ENCODE measurements around the gene ZC3H14. TPM values are rescaled to one million over a fixed set of nuclear protein-coding genes. Genes with fewer than 3 reads are reported as not detected.

The ZC3H14 gene, protein sequence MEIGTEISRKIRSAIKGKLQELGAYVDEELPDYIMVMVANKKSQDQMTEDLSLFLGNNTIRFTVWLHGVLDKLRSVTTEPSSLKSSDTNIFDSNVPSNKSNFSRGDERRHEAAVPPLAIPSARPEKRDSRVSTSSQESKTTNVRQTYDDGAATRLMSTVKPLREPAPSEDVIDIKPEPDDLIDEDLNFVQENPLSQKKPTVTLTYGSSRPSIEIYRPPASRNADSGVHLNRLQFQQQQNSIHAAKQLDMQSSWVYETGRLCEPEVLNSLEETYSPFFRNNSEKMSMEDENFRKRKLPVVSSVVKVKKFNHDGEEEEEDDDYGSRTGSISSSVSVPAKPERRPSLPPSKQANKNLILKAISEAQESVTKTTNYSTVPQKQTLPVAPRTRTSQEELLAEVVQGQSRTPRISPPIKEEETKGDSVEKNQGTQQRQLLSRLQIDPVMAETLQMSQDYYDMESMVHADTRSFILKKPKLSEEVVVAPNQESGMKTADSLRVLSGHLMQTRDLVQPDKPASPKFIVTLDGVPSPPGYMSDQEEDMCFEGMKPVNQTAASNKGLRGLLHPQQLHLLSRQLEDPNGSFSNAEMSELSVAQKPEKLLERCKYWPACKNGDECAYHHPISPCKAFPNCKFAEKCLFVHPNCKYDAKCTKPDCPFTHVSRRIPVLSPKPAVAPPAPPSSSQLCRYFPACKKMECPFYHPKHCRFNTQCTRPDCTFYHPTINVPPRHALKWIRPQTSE
- 83.1 and 85.5 TPM in 2 replicates for total RNA-seq

- TF ChIP-seq CTCF (IDR thresholded peaks at IDR 0.05; ENCODE audit: insufficient read depth, low read depth, low read length): no peak
- H3K4me3 ChIP-seq (ENCODE audit: low read depth, low read length): peak within 1 kb of the TSS; percentile 88
- peak; percentile 85 for DNase-seq (ENCODE audit: low read depth)
Observed at GRCh38 chr14:88562831-88563686, at the start of gene ZC3H14. ZC3H14 (plus strand) TSS chr14:88563037; CDS start chr14:88563134, 97 bp downstream.

DNA sequence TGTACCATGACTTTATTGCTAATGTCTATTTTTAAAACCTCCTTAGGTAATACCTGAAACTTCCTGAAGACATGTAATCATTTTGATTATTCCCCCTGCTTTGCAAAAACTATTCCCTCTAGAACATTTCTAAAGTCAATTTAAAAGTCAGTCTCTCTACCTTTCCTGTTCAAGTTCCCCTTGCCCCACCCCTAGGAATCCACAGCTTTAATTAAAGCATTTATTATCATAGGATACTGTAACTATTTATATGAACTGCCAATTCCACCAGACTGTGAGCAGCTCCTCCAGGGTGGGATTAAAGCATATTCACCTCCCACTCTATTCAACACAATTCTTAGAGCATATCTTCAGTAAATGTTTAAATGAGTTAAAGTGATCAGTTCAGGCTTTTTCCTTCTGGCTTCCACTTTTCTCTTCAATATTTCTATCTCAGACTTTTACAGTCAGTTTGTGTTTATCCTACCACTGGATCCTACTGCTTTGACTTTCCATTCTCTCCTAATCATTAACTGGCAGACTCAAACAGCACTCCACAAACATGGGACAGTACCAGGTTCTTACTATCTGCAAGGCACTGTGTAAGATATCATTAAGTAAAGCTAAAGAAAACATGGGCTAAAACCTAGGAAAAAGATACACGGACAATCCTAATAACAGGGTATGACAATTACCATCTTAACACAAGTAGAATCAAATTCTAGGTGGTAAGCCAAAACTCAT is 47.2 kb upstream of the ZC3H14 start:
- DNase-seq (ENCODE audit: low read depth): no peak
- no peak for TF ChIP-seq CTCF (IDR thresholded peaks at IDR 0.05; ENCODE audit: insufficient read depth, low read depth, low read length)
- no peak overlapping the region for H3K4me3 ChIP-seq (ENCODE audit: low read depth, low read length)

- DNase-seq (ENCODE audit: low read depth): peak; percentile 11
- no peak for TF ChIP-seq CTCF (IDR thresholded peaks at IDR 0.05; ENCODE audit: insufficient read depth, low read depth, low read length)
- H3K4me3 ChIP-seq (ENCODE audit: low read depth, low read length): peak overlapping the region; percentile 6
Observed at GRCh38 chr14:88516861-88517357, 45.9 kb upstream of the ZC3H14 start.

DNA sequence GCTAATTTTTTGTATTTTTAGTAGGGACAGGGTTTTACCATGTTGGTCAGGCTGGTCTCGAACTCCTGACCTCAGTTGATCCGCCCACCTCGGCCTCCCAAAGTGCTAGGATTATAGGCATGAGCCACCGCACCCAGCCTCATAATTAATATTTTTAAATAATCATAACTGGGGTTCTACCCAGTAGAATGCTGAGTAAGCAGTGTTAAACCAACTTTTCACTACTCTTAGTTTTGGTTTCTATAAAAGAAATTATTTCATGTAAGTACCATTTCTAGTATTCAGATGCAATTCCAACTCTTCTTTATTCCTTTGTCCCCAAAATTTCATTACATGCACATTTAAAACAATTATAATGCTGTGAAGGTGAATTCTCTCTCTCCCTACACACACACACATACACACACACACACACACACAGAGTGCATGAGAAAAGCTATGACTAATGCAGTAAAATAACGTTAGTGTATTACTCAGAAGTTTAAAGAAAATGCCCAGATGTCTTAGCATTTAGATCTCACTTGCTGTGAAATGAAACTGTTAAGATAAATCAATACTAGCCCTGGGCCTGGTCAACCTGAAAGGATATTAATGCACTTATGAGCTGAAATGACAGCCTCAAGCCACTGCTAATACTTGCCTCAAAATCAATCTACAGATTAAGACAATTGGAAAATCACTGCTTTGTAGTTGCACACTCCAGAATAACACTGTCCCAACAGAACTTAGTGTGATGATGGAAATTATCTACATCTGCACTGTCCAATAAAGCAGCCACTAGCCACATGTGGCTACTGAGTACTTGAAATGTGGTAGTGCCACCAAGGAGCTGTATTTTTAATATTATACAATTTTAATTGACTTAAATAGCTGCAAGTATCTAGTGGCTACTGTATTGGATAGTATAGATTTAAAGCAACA is 44.0 kb upstream of the ZC3H14 start:
- DNase-seq (ENCODE audit: low read depth): peak; percentile 58
- TF ChIP-seq CTCF (IDR thresholded peaks at IDR 0.05; ENCODE audit: insufficient read depth, low read depth, low read length): no peak
- H3K4me3 ChIP-seq (ENCODE audit: low read depth, low read length): no peak overlapping the region

DNA sequence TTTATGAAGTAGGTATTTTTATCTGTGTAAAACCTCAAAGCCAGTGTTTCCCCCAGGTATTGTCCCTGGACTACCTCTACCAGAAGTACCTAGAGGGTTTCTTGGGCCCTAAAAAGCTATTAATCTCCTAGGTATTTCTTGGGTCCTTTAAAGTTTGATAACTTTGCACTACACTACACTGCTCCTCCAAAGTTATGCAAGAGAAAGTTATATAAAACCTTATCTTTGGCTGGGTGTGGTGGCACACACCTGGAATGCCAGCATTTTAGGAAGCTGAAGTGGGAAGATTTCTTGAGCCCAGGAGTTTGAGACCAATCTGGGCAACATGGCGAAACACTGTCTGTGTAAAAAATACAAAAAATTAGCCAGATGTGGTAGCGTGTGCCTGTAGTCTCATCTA is 42.9 kb upstream of the ZC3H14 start:
- H3K4me3 ChIP-seq (ENCODE audit: low read depth, low read length): no peak overlapping the region
- no peak for DNase-seq (ENCODE audit: low read depth)
- no peak for TF ChIP-seq CTCF (IDR thresholded peaks at IDR 0.05; ENCODE audit: insufficient read depth, low read depth, low read length)

Data from fibroblast of villous mesenchyme (primary cell).